K562 (cell line): ENCODE results near the gene VPS33B. TPM values are rescaled to one million over a fixed set of nuclear protein-coding genes. Genes with fewer than 3 reads are reported as not detected.

Source experiments
- ELF1 ChIP-seq: fragments of 200-800 bp; sonication (Bioruptor generic); IDR thresholded peaks from 2 replicates; pipeline ENCODE4 v1.6.1; 2016; ENCODE audit warnings: missing genetic modification characterization, missing compliant biosample characterization
- HCFC1 ChIP-seq: IDR thresholded peaks from 2 replicates; pipeline ENCODE4 v1.6.1; 2012; ENCODE audit warnings: low read depth, low read length, improper control_type of control experiment
- KDM2B ChIP-seq: fragments of 250-450 bp; sonication (Bioruptor Pico); IDR thresholded peaks from 2 replicates; pipeline ENCODE4 v1.8.0; 2021; ENCODE audit warnings: mild to moderate bottlenecking, moderate library complexity
- NEUROD1 ChIP-seq: fragments of 150-350 bp; IDR thresholded peaks from 2 replicates; pipeline ENCODE4 v1.6.1; 2014; ENCODE audit warnings: borderline replicate concordance, low read length, low read depth; ENCODE audit not compliant: partially characterized antibody
- PCBP1 ChIP-seq: fragments of 200-400 bp; formaldehyde crosslinking; IDR thresholded peaks from 2 replicates; pipeline ENCODE4 v1.6.1; 2018; ENCODE audit warnings: mild to moderate bottlenecking, low read depth, low read length; ENCODE audit not compliant: poor library complexity, severe bottlenecking
- RFX5 ChIP-seq: IDR thresholded peaks from 2 replicates; pipeline ENCODE4 v1.6.1; 2011; ENCODE audit warnings: low read depth, mild to moderate bottlenecking, improper control_type of control experiment, low read length
- ZNF133 ChIP-seq: fragments of 250-450 bp; sonication (Bioruptor Pico); IDR thresholded peaks from 2 replicates; pipeline ENCODE4 v1.4.0; 2020; ENCODE audit warnings: mild to moderate bottlenecking
- ZNF592 ChIP-seq: fragments of 450-650 bp; IDR thresholded peaks from 2 replicates; pipeline ENCODE4 v1.6.1; 2017; ENCODE audit warnings: antibody characterized with exemption, mild to moderate bottlenecking
- polyA plus RNA-seq, 8 experiments: library from polyadenylated mRNA; depleted of rRNA in 4 of 8; stranded (reverse) in 5 of 8; unstranded in 3 of 8; fragments of >200 nt; fragmentation: Nextera tagmentation in 2 of 8; fragmentation: Illumina TruSeq in 1 of 8; extraction: Ambion mirVana in 2 of 8; extraction: Trizol in 1 of 8; gene quantifications; 2 replicates each; pipeline versions ENCODE4 v1.2.1 to v1.2.3, GENCODE V29; 2011 to 2014; ENCODE audit warnings: inconsistent platforms in 1 of 8, missing spikeins in 1 of 8
- total RNA-seq, 7 experiments: library from RNA; depleted of rRNA in 6 of 7; stranded (reverse); fragments of >200 nt in 6 of 7; fragmentation: Illumina TruSeq in 2 of 7; extraction: Trizol in 2 of 7; gene quantifications; 2 replicates each; pipeline versions ENCODE4 v1.2.1 to v1.2.3, GENCODE V29; 2011 to 2021; ENCODE audit warnings: low replicate concordance in 1 of 7
- TF ChIP-seq, protein P1 (sequence below): sonication (generic); formaldehyde crosslinking; IDR thresholded peaks from 2 replicates; pipeline ENCODE4 v1.8.0; 2023; ENCODE audit warnings: missing genetic modification reagents, mild to moderate bottlenecking, borderline replicate concordance
- TF ChIP-seq, protein P2 (sequence below): fragments of 250-450 bp; sonication (Bioruptor Pico); IDR thresholded peaks from 2 replicates; pipeline ENCODE4 v1.5.0; 2022; ENCODE audit warnings: mild to moderate bottlenecking

The VPS33B gene
- total and polyA plus RNA-seq, 9 of the 15 experiments (the other 6 are each of a cell fraction or from before 2014, with no cell fraction given), result 9.4 to 25.5 (median 14.8) TPM

- no peak for TF ChIP-seq KDM2B (CRISPR knock-in tag)
- peak; percentile 68 for TF ChIP-seq HCFC1
- peak; percentile 97 for TF ChIP-seq ELF1 (tag)
- TF ChIP-seq ZNF133 (CRISPR knock-in tag), result no peak
- peak; percentile 55 for TF ChIP-seq NEUROD1
- TF ChIP-seq, protein P1, sequence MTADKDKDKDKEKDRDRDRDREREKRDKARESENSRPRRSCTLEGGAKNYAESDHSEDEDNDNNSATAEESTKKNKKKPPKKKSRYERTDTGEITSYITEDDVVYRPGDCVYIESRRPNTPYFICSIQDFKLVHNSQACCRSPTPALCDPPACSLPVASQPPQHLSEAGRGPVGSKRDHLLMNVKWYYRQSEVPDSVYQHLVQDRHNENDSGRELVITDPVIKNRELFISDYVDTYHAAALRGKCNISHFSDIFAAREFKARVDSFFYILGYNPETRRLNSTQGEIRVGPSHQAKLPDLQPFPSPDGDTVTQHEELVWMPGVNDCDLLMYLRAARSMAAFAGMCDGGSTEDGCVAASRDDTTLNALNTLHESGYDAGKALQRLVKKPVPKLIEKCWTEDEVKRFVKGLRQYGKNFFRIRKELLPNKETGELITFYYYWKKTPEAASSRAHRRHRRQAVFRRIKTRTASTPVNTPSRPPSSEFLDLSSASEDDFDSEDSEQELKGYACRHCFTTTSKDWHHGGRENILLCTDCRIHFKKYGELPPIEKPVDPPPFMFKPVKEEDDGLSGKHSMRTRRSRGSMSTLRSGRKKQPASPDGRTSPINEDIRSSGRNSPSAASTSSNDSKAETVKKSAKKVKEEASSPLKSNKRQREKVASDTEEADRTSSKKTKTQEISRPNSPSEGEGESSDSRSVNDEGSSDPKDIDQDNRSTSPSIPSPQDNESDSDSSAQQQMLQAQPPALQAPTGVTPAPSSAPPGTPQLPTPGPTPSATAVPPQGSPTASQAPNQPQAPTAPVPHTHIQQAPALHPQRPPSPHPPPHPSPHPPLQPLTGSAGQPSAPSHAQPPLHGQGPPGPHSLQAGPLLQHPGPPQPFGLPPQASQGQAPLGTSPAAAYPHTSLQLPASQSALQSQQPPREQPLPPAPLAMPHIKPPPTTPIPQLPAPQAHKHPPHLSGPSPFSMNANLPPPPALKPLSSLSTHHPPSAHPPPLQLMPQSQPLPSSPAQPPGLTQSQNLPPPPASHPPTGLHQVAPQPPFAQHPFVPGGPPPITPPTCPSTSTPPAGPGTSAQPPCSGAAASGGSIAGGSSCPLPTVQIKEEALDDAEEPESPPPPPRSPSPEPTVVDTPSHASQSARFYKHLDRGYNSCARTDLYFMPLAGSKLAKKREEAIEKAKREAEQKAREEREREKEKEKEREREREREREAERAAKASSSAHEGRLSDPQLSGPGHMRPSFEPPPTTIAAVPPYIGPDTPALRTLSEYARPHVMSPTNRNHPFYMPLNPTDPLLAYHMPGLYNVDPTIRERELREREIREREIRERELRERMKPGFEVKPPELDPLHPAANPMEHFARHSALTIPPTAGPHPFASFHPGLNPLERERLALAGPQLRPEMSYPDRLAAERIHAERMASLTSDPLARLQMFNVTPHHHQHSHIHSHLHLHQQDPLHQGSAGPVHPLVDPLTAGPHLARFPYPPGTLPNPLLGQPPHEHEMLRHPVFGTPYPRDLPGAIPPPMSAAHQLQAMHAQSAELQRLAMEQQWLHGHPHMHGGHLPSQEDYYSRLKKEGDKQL (CRISPR knock-in tag), result no peak
- no peak for TF ChIP-seq ZNF592
- TF ChIP-seq RFX5, result no peak
- TF ChIP-seq, protein P2, sequence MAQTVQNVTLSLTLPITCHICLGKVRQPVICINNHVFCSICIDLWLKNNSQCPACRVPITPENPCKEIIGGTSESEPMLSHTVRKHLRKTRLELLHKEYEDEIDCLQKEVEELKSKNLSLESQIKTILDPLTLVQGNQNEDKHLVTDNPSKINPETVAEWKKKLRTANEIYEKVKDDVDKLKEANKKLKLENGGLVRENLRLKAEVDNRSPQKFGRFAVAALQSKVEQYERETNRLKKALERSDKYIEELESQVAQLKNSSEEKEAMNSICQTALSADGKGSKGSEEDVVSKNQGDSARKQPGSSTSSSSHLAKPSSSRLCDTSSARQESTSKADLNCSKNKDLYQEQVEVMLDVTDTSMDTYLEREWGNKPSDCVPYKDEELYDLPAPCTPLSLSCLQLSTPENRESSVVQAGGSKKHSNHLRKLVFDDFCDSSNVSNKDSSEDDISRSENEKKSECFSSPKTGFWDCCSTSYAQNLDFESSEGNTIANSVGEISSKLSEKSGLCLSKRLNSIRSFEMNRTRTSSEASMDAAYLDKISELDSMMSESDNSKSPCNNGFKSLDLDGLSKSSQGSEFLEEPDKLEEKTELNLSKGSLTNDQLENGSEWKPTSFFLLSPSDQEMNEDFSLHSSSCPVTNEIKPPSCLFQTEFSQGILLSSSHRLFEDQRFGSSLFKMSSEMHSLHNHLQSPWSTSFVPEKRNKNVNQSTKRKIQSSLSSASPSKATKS (CRISPR knock-in tag), result 0 out of 2 replicates have a peak, but pooled peaks have one; percentile 45
- no peak for TF ChIP-seq PCBP1
Measured at GRCh38 chr15:91022075-91022831, at the start of gene VPS33B (continued).
